Measurements from ENCODE around the gene ABHD14A.

GRCh38 chr3:52023101-52023770 is 48.4 kb downstream of the ABHD14A start:
- TF ChIP-seq, protein P1, sequence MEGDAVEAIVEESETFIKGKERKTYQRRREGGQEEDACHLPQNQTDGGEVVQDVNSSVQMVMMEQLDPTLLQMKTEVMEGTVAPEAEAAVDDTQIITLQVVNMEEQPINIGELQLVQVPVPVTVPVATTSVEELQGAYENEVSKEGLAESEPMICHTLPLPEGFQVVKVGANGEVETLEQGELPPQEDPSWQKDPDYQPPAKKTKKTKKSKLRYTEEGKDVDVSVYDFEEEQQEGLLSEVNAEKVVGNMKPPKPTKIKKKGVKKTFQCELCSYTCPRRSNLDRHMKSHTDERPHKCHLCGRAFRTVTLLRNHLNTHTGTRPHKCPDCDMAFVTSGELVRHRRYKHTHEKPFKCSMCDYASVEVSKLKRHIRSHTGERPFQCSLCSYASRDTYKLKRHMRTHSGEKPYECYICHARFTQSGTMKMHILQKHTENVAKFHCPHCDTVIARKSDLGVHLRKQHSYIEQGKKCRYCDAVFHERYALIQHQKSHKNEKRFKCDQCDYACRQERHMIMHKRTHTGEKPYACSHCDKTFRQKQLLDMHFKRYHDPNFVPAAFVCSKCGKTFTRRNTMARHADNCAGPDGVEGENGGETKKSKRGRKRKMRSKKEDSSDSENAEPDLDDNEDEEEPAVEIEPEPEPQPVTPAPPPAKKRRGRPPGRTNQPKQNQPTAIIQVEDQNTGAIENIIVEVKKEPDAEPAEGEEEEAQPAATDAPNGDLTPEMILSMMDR (IDR thresholded peaks at IDR 0.05), result no peak
- TF ChIP-seq POLR2A (IDR thresholded peaks at IDR 0.05) (no peak), EP300 (IDR thresholded peaks at IDR 0.05) (no peak), POLR2AphosphoS5 (IDR thresholded peaks at IDR 0.05) (no peak)

All from stomach (tissue), 4 donors.